HCEC 1CT (cell line): ENCODE data around the gene TBC1D22A.

Experiments used
- DNase-seq: peaks from one replicate; pipeline ENCODE4 v3.0.0-alpha.2; 2017

The TBC1D22A gene

GRCh38 chr22:47091921-47092700, 329.7 kb downstream of the TBC1D22A start:
- no peak for DNase-seq

- DNase-seq: peak; percentile 33
These were observed 330.5 kb downstream of the TBC1D22A start for GRCh38 chr22:47092896-47093311.

- DNase-seq: no peak
These were observed 331.3 kb downstream of the TBC1D22A start for GRCh38 chr22:47093720-47094119.

GRCh38 chr22:47094861-47095330, 332.4 kb downstream of the TBC1D22A start:
- DNase-seq: no peak

GRCh38 chr22:47095395-47096122, 333.1 kb downstream of the TBC1D22A start:
- DNase-seq: no peak

GRCh38 chr22:47098121-47098520, 335.7 kb downstream of the TBC1D22A start:
- DNase-seq: no peak

GRCh38 chr22:47098554-47098953, 336.1 kb downstream of the TBC1D22A start:
- DNase-seq: no peak

- no peak for DNase-seq
These were observed 337.6 kb downstream of the TBC1D22A start for GRCh38 chr22:47100019-47100418.

- DNase-seq: no peak
These were observed 338.3 kb downstream of the TBC1D22A start for GRCh38 chr22:47100646-47101200.

- DNase-seq: no peak
These were observed 339.0 kb downstream of the TBC1D22A start for GRCh38 chr22:47101321-47101885.

GRCh38 chr22:47102081-47102480, 339.6 kb downstream of the TBC1D22A start:
- DNase-seq: no peak

GRCh38 chr22:47102648-47103047, 340.2 kb downstream of the TBC1D22A start:
- no peak for DNase-seq

- no peak for DNase-seq
These were observed 342.6 kb downstream of the TBC1D22A start for GRCh38 chr22:47105085-47105484.

- DNase-seq: no peak
These were observed 344.4 kb downstream of the TBC1D22A start for GRCh38 chr22:47106806-47107205.

GRCh38 chr22:47107431-47107830, 345.0 kb downstream of the TBC1D22A start:
- peak; percentile 78 for DNase-seq

GRCh38 chr22:47110817-47111443, 348.5 kb downstream of the TBC1D22A start:
- DNase-seq: no peak

- DNase-seq: no peak
These were observed 349.5 kb downstream of the TBC1D22A start for GRCh38 chr22:47111626-47112581.

- DNase-seq: no peak
These were observed 350.1 kb downstream of the TBC1D22A start for GRCh38 chr22:47112582-47112965.

- no peak for DNase-seq
These were observed 350.8 kb downstream of the TBC1D22A start for GRCh38 chr22:47112994-47113852.

GRCh38 chr22:47113853-47114415, 351.5 kb downstream of the TBC1D22A start:
- DNase-seq: no peak
